ENCODE data around the gene RETN.
A peak's percentile ranks its signal among the peaks of the same experiment; 100 is the strongest.

The RETN gene

DNA sequence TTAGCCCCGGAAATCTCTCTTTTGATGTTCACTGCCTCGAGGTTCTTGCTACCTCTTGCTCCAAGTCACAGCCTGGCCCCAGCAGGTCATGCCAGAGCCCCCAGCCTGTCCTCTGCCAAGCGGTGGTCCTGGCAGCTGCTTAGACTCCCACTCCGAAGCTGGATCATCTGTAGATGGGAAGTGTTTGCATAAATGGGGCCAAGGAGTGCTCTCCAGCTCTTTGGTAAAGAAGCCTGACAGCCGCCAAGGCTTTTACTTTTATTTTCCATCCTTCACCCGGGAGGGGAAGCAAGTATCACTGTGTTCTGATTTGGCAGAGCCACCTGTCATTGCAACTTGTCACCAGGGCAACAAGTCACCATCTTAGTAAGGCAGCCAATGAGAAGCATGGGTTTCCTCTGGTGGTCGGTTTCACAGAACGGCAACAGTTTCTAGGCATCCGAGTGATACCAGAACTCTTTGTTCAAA lies 10.6 kb upstream of the RETN start:
- DNase-seq (ENCODE audit: low read depth): no peak

DNA sequence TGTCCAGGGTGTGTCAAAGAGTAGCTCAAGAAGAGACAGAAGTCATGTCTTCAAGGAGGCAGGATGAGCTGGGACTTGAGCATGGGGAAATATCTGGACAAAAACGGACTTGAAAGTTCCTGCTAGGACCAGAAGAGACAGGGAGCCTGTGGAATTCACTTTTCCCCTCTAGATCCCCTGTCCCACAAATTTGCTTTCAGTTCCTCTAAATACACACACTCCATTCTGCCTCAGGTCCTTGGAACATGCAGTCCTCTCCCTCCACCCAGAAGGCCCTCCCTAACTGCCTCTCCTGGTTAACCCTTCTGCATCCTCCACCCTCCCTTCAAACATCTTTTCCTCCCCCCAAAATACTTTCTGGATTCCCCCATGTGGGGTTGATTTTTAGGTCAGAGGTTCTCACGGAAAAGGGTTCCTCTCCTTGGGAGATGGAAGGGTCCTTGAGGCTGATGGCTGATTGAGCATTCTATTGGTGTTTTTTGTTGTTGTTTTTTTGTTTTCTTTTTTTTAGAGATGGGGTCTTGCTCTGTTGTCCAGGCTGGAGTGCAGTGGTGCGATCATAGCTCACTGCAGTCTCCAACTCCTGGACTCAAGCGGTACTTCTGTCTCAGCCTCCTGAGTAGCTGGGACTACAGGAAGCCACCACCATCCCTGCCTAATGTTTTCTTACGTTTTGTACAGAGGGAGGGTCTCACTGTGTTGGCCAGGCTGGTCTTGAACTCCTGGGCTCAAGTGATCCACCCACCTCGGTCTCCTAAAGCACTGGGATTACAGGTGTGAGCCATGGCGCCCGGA lies 6.9 kb upstream of the RETN start:
- no peak for DNase-seq (ENCODE audit: low read depth)

DNA sequence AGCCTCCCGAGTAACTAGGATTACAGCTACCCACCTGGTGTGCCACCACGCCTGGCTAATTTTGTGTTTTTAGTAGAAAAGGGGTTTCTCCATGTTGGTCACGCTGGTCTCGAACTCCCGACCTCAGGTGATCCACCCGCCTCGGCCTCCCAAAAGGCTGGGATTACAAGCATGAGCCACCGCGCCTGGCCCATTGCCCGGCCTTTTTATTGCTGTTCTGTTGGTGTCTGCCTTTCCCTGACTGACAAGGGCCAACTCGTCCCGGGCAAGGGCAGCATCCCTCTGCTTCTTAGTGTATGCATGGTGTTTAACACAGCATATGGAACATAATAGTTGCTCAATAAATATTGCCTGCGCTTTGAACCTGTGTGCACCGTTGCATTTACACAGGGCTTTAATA lies 6.2 kb upstream of the RETN start:
- DNase-seq (ENCODE audit: low read depth): no peak

DNA sequence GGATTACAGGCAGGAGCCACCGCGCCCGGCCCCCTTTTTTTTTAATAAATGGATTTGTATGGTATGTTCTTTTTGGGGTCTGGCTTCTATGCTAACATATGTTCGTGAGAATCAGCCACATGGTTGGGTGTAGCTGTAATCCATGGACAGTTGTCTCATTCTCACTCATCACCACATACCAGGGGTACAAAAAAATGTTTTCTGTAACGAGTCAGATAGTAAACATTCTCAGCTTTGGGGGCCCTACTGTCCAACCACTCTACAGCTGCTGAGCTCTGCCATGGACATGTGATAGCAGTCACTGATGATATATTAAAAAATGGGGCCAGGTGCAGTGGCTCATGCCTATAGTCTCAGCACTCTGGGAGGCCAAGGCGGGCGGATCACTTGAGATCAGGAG lies 5.1 kb upstream of the RETN start:
- DNase-seq (ENCODE audit: low read depth): peak; percentile 9

DNA sequence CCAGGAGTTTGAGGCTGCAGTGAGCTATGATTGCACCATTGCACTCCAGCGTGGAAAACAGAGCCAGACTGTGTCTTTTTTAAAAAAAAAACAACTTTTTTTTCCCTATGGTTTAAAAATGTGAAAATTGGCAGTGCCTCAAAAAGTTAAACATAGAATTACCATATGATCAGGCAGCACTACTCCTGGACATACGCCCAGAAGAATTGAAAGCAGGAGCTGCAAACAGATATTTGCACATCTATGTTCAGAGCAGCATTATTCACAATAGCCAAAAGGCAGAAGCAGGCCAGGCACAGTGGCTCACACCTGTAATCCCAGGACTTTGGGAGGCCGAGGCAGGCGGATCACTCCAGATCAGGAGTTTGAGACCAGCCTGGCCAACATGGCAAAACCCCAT lies 3.8 kb upstream of the RETN start:
- peak; percentile 48 for DNase-seq (ENCODE audit: low read depth)

DNA sequence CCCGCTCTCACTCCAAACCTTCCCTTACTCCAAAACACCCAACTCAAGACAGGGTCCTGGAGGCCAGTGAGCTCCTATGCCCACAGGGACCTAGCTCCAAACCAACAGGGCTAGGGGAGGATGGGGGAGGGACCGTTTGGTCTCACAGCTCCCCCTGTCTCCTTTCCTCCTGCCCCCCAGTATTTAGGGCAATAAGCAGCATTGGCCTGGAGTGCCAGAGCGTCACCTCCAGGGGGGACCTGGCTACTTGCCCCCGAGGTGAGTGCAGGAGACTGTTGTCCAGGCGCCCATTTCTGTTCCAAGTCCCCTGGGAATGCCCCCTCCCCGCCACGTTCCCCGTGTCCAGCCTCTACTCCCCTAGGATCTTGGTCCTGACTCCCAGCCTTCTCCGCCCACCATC lies 792 bp downstream of the RETN start:
- no peak for DNase-seq (ENCODE audit: low read depth)

DNA sequence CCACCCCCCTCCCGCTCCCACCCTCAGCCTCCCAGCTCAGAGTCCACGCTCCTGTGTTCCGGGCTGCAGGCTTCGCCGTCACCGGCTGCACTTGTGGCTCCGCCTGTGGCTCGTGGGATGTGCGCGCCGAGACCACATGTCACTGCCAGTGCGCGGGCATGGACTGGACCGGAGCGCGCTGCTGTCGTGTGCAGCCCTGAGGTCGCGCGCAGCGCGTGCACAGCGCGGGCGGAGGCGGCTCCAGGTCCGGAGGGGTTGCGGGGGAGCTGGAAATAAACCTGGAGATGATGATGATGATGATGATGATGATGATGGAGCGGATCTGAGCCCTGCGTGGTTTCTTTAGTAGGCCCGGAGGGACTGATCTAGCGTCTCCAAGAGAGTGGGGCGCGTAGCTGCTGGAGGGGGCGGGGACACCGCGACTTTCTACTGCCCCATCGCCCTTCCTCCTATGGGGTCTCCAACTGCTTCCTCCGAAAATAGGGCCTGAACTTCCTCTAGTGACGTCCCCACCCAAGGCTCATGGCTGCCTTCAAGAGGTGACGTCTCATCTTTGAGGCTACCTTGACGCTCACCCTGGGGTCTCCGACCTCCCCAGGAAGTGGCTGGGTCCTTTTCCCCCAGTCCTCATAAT lies 1.4 kb downstream of the RETN start:
- no peak for DNase-seq (ENCODE audit: low read depth)

DNA sequence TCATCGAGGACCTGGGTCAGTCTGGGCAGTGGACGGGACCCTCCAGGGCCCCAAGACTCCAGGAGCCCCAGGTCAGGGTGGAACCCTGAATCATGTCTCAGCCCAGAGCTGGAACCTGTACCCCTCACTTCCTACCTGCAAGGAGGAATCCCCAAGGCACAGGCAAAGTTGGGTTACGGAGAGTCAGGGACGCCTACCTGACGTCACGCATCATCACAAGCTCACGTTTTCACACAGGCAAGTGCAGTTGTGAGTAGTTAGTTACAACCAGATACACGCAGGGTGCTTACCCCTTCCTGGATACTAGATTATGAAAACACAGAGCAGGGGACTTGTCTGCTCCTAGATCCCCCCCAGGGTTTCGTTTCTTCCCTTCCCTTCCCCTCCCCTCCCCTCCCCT lies 1.9 kb downstream of the RETN start:
- DNase-seq (ENCODE audit: low read depth): no peak

DNA sequence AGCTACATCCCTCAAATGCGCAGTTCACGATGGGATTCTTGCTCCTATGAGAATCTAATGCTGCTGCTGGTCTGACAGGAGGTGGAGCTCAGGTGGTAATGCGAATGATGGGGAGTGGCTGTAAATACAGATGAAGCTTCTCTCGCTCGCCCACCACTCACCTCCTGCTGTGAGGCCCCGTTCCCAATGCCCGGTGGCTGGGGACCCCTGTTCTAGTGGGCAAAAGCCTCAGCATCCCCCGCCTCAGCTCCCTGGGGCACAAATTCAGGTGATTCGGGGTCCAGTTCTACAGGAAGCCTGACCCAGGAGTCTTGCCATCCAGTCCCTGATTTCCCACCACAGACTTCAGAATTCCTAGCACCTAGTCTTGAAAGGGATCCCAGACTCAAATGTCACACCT lies 3.7 kb downstream of the RETN start:
- DNase-seq (ENCODE audit: low read depth): no peak

DNA sequence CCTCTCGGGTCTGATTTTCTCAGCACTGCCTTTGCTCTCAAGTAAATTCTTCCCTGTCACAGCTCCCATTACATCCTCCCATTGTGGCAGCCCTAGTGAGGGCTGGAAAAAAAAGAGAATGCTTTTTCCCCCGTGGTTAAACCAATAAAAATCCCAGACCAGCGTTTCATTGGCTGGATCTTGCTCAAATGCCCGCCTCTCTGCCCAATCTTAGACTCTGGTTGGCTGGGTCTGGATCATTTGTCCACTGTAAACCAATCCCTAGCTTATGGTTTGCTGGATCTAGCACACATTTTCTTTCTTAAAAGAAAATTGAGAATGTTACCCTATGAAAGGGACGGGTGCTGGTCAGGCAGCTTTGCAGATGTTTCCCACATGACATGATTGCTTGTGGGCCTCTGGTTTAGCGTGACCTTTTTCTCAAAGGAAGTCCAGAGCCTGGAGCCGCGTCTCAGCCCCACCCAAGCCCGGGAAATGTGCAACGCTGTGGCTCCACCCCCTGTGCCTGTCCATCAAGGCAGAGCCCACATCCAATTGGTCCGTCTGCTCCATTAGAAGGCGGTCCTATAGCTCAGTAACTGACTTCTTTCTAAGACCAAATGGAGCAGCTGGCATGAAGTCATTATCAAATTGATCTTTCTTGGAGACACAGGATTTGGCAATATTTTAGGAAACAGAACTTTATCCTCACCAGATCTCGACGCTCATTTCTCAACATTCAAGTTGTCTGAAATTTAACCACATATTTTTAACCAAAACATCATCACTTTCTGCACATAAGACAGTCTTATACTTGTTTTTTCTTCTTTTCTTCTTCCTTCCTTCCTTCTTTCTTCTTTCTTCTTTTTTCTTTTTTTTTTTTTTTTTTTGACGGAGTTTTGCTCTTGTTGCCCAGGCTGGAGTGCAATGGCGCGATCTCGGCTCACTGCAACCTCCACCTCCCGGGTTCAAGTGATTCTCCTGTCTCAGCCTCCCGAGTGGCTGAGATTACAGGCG lies 5.5 kb downstream of the RETN start:
- peak; percentile 71 for DNase-seq (ENCODE audit: low read depth)

DNA sequence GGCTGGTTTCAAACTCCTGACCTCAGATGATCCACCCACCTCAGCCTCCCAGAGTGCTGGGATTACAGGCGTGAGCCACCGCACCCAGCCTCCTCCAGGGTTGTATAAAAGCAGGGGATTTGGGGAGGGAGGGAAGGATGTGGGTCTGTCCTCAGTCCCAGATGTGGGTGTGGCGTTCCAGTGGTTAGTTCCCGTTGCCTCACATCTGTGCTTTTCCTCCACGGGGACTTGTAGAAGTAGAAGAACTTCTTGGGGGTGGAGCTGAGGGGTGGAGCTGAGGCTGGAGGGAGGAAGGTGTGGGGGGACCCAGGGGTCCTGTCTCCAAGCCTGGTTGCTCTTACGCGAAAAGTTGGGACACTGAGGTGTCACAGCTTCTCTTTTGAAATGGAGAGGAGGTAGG lies 7.5 kb downstream of the RETN start:
- DNase-seq (ENCODE audit: low read depth): no peak

DNA sequence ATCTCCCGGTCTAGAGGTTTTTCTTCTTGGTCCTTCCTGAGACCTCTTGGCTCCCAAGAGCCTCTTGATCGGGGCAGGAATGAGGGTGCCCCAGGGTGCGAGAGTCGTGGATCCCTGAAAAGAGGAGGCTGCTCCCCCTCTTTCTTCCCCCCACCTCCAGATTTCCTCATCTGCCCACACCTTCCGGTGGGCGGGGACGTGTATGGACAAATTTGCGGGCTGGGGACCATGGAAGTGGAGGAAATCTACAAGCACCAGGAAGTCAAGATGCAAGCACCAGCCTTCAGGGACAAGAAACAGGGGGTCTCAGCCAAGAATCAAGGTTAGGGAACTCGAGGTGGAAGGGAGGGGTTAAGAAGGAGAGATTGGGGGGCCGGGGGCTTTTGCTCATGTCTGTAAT lies 8.0 kb downstream of the RETN start, which contains the start of gene MCEMP1:
MCEMP1 (plus strand) TSS at position 237 of the 400 bp plus-strand sequence; CDS start at position 268, 31 bp downstream.
- DNase-seq (ENCODE audit: low read depth): no peak

DNA sequence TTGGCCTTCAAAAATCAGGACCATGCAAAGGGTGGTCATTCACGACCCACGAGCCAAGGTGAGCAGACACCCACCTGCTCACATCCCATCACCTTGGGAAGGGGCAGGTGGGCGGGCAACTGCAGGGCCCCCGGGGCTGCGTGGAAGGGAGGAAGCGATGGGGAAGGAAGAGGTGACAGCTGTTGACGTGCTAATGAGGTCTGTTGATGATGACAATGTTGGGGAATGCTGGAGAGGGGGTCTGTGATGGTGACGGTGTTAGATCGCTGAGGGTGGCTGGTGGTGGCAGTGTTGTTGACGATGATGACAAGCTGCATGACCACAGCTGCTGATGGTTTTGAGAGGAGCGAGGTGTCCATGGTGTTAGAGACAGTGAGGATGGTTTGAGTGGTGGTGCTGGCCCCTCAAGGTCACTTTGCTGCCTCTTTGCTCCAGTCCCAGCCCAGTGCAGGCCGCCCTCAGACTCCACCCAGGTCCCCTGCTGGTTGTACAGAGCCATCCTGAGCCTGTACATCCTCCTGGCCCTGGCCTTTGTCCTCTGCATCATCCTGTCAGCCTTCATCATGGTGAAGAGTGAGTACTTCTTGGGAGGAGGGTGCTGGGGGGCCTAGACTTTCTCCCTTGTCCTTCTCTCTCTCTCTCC lies 8.9 kb downstream of the RETN start:
- no peak for DNase-seq (ENCODE audit: low read depth)

DNA sequence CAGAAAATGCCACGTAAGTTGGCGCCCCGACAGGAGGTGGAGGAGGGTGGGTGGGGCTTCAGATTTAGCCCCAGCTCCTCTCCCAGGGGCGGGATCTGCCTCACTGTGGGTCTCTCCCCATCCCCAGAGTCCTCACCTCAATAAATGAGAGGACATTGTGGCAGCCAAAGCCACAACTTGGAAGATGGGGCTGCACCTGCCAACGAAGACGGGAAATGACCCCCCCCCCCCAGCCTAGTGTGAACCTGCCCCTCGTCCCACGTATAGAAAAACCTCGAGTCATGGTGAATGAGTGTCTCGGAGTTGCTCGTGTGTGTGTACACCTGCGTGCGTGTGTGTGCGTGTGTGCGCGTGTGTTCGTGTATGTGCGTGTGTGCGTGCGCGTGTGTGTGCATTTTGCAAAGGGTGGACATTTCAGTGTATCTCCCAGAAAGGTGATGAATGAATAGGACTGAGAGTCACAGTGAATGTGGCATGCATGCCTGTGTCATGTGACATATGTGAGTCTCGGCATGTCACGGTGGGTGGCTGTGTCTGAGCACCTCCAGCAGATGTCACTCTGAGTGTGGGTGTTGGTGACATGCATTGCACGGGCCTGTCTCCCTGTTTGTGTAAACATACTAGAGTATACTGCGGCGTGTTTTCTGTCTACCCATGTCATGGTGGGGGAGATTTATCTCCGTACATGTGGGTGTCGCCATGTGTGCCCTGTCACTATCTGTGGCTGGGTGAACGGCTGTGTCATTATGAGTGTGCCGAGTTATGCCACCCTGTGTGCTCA lies 10.3 kb downstream of the RETN start:
- peak; percentile 8 for DNase-seq (ENCODE audit: low read depth)

DNA sequence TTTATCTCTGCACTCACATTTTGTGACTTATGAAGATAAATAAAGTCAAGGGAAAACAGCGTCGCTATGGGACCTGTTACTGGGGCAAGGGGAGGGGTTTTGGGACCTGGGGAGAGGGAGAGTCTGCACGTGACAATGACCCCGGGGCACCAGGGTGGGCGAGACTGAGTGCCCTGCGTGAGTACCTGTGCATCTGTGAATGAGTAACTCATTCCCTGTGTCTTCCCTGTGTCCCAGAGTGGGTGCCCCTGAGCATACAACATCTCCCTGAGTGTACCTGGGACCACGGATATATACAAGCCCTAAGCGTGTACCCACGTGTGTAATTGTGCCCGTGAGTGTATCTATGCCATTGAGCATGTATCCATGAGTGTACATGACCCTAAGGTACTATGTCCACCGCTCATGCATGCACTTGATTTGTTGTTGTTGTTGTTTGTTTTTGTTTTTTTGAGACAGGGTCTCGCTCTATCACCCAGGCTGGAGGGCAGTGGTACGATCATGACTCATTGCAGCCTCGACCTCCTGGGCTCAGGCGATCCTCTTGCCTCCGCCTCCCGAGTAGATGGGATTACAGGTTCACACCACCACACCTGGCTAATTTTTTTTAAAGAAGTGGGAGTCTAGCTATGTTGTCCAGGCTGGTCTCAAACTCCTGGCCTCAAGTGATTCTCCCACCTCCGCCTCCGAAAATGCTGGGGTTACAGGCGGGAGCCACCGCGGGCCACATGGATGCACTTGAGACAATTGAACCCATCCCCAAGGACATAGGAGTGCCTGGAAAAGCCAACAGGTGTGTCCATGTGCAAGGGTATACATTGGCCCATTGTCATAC lies 11.1 kb downstream of the RETN start:
- DNase-seq (ENCODE audit: low read depth): no peak

DNA sequence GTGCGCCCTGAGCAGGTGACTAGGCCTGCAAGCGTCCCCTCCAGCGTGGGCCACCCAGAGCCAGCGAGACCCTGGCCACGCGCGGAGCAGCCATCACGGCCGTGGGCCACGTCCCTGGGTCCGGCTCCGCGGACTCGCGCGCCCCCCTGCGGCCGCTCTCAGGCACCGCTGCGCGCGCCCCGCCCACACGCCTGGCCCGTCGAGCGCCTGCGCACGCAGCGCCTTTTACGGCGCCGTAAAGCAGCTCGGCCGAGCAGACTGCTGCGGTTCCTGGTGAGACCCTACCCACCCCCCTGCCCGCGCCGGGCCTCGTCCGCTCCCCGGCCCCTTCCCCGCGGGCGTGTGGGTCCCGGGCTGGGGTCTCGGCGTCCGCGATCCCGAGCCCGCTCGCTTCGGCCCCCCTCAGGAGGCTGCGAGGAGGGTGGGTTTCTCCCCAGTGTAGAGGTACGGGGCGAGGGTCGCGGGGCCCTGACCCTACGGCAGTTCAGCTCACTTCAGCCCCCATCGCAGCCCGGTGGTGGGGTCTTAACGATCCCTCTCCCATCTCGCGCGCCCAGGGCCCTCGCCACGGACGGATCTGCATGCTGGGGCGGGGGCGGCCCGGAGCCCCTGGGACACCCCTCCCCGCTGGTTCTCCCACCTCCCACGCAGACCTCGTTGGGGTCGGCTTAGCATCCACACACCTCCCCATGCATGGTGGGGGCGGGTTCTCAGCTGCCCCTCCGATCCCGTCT lies 11.9 kb downstream of the RETN start, which contains the start of gene TRAPPC5:
TRAPPC5 (plus strand) TSS at position 228 of the 734 bp plus-strand sequence. CDS start 1,421 bp downstream, outside the sequence.
- DNase-seq (ENCODE audit: low read depth): peak; percentile 80

DNA sequence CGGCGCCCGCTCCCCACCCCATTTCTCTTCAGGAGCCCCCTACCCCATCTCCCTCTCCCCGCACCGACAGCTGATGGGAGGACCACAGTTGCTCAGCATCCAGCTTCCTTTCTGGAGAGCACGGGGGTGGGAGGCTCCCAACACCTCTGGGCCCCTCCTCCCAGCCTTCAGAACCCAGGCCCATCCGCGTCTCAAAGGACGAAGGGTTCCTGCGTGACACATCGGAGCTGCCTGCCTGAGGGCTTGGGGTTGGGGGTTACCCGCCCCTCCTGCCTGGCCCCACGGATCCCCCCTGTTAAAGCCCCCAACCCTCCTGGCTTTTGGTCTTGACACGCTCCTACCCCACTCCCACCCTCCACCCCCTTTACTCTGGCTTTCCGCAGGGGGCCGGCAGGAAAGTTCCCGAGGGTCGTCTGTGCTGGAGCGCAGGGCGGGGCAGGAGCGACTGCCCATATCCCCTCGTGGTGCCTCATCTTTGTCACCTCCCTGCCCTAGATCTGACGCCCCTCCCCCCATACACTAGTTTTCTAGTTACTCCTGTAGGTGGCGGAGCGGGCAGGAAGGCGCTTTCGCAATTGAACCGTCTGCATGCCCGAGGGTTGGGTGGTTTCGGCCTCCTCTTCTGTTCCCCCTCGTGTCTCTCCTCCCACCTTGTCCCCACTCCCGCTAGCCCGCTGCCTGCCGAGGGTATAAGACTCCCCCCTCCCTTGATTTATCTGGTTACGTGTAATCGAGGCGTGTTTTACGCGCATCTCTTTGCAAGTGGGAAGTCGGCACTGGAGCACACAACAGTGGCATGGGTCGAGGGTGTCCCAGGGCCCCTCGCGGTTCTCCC lies 12.7 kb downstream of the RETN start:
- DNase-seq (ENCODE audit: low read depth): peak; percentile 81

DNA sequence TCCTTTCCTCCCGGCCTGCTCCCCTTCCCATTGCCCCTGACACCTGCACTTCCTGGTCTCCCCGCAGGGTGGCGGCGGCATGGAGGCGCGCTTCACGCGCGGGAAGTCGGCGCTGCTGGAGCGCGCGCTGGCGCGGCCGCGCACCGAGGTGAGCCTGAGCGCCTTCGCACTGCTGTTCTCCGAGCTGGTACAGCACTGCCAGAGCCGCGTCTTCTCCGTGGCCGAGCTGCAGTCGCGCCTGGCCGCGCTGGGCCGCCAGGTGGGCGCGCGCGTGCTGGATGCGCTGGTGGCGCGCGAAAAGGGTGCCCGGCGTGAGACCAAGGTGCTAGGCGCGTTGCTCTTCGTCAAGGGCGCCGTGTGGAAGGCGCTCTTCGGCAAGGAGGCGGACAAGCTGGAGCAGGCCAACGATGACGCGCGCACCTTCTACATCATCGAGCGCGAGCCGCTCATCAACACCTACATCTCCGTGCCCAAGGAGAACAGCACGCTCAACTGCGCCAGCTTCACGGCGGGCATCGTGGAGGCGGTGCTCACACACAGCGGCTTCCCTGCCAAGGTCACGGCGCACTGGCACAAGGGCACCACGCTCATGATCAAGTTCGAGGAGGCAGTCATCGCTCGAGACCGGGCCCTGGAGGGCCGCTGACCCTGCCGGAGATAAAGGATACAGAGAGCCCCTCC lies 13.5 kb downstream of the RETN start:
- DNase-seq (ENCODE audit: low read depth): no peak
